Heart left ventricle (tissue), 16 donors: Measurements from ENCODE around the gene RBM20. TPM values are rescaled to one million over a fixed set of nuclear protein-coding genes. Genes with fewer than 3 reads are reported as not detected.

Experiments
- ATAC-seq, 4 donors: fragments of 200-7000 bp; cut with Tn5 transposase; one replicate each; pipeline ENCODE4 v1.9.1; 2020 to 2022; ENCODE audit warnings: moderate library complexity in 4 of 4, mild to moderate bottlenecking in 3 of 4, moderate number of reproducible peaks in 1 of 4
- DNase-seq, 5 donors: peaks; one replicate each; pipeline ENCODE4 v3.0.0-alpha.2; 2020
- H3K27ac ChIP-seq, 12 donors: fragments of 200-600 bp; sonication (generic) in 4 of 12; one replicate each; pipeline versions ENCODE4 v1.5.0 to v1.8.0; 2016 to 2022; ENCODE audit warnings: mild to moderate bottlenecking in 2 of 12
- H3K27me3 ChIP-seq, 9 donors: fragments of 200-600 bp; sonication (generic) in 2 of 9; one replicate each; pipeline versions ENCODE4 v1.5.1 to v1.8.0; 2016 to 2022; ENCODE audit warnings: mild to moderate bottlenecking in 3 of 9
- H3K36me3 ChIP-seq, 9 donors: fragments of 200-600 bp; sonication (generic) in 2 of 9; one replicate each; pipeline versions ENCODE4 v1.5.0 to v1.8.0; 2018 to 2022; ENCODE audit warnings: mild to moderate bottlenecking in 2 of 9
- H3K4me1 ChIP-seq, 12 donors: fragments of 200-600 bp; sonication (generic) in 4 of 12; one replicate each; pipeline versions ENCODE4 v1.5.0 to v1.8.0; 2016 to 2022; ENCODE audit warnings: mild to moderate bottlenecking in 3 of 12
- H3K4me3 ChIP-seq, 12 donors: fragments of 200-600 bp; sonication (generic) in 4 of 12; one replicate each; pipeline versions ENCODE4 v1.5.0 to v1.8.0; 2017 to 2022; ENCODE audit warnings: mild to moderate bottlenecking in 9 of 12, moderate library complexity in 4 of 12
- H3K9me3 ChIP-seq, 12 donors: fragments of 200-600 bp; sonication (generic) in 4 of 12; one replicate each; pipeline versions ENCODE4 v1.5.0 to v1.8.0; 2016 to 2022; ENCODE audit warnings: mild to moderate bottlenecking in 1 of 12
- CTCF ChIP-seq, 12 donors: fragments of 200-600 bp; sonication (generic) in 4 of 12; IDR thresholded peaks; one replicate each; pipeline versions ENCODE4 v1.5.0 to v1.8.0; 2018 to 2022; ENCODE audit warnings: antibody characterized with exemption in 12 of 12, mild to moderate bottlenecking in 5 of 12
- POLR2A ChIP-seq, 2 donors: fragments of 450-650 bp; IDR thresholded peaks; one replicate each; pipeline ENCODE4 v1.6.1; 2017; ENCODE audit warnings: antibody characterized with exemption in 2 of 2, mild to moderate bottlenecking in 2 of 2, moderate library complexity in 2 of 2
- WGBS, 4 donors: extraction: QIAGEN DNeasy Blood & Tissue Kit in 2 of 4; methylation state at CpG; one replicate each; pipeline versions ENCODE4 v1.1.5 to v1.1.7; 2013 to 2018; 5-methylcytosine and 5-hydroxymethylcytosine counted together
- intact Hi-C, 10 donors: fragments of 100-400 bp; cut with DNase I; formaldehyde crosslinking; loops; one replicate each; pipeline versions ENCODE4 v1.11.1 to v1.14.2; 2022
- polyA plus RNA-seq, 2 donors: library from polyadenylated mRNA; stranded (reverse); fragments of 200-250 nt; gene quantifications; one replicate each; pipeline ENCODE4 v1.2.3, GENCODE V29; 2013
- total RNA-seq, 9 donors: library from RNA; depleted of rRNA in 2 of 9; stranded (reverse); fragments of >200 nt in 2 of 9; fragmentation: NEBNext Ultra II Directional in 3 of 9; extraction: Animal tissue kit (Norgen Biotek cat#: 25700) in 3 of 9; gene quantifications; one replicate each; pipeline versions ENCODE4 v1.1.0 to v1.2.4, GENCODE V29; 2016 to 2023
- donor health status: ischemic (EF 13 %, LVEDD 7.1; RV severe dilation, severe dysfunction).
- donor health status: healthy with polysubstance abuse.
- donor health status: DM: no; HTN: yes; CAD: no.
- donor health status: DM: no; HTN: no; CAD: no.
- donor health status: ischemic (EF 25% LVEDD 6.9; RV normal size, moderate dysfunction).
- donor health status: ischemic (EF 25% LVEDD 5.7; RV mildly dilated, moderate dysfunction).
- donor health status: healthy.
- donor health status: DM: yes; HTN: yes; CAD: no.
- donor health status: ischemic (EF 35%, LVEDD 5.7; RV mildly dilated, moderate dysfunction).
- donor health status: nonischemic (EF 11% LVEDD 7.7; RV severe dilation, severe dysfunction).
- donor health status: DM: yes; HTN: yes; CAD: no.
- donor health status: PGD.
- donor health status: ischemic (EF 29% LVEDD 5.4; RV normal size, mild dysfunction).
- donor health status: nonischemic (EF 23%, LVEDD 6.1; RV moderate dilation, normal function).

Gene RBM20
- total and polyA plus RNA-seq, 11 donors: 29.9 to 152 (median 91.2) TPM

GRCh38 chr10:110709444-110709828, 65.3 kb downstream of the RBM20 start:
- ATAC-seq: no peak
- Histone ChIP-seq H3K27me3 (no peaks in the 10 kb centered on the region), H3K4me1 (peaks cover 0 to 76% (median 36%) of the 10 kb centered on the region in 12 donors), H3K4me3 (no peak overlapping the region), H3K36me3 (no peaks in the 10 kb centered on the region), H3K27ac (peak overlapping the region in 11 of 12 donors; percentile 48 to 83 (median 74)), H3K9me3 (no peaks in the 10 kb centered on the region)
- DNase-seq: no peak
- TF ChIP-seq POLR2A (IDR thresholded peaks at IDR 0.05) (no peak), CTCF (IDR thresholded peaks at IDR 0.05) (no peak)
- intact Hi-C loops: no loop called here
- 74 to 86% (median 79%) methylated on average over 3 of the region's 3 CpGs for WGBS, 4 donors

GRCh38 chr10:110709964-110710587, 65.9 kb downstream of the RBM20 start:
- H3K27me3 ChIP-seq: no peaks in the 10 kb centered on the region
- WGBS, 4 donors: 69 to 73% (median 71%) methylated on average over 10 of the region's 10 CpGs
- peak overlapping the region in 11 of 12 donors; percentile 48 to 83 (median 74) for H3K27ac ChIP-seq
- H3K4me1 ChIP-seq: peaks cover 0 to 83% (median 39%) of the 10 kb centered on the region in 12 donors
- no peaks in the 10 kb centered on the region for H3K9me3 ChIP-seq
- no peaks in the 10 kb centered on the region for H3K36me3 ChIP-seq
- TF ChIP-seq CTCF (IDR thresholded peaks at IDR 0.05): no peak
- TF ChIP-seq POLR2A (IDR thresholded peaks at IDR 0.05): no peak
- peak in 2 of 4 donors; percentile 2 to 41 for ATAC-seq
- no peak overlapping the region for H3K4me3 ChIP-seq
- no peak for DNase-seq
- intact Hi-C loops: no loop called here

GRCh38 chr10:110710621-110711020, 66.5 kb downstream of the RBM20 start:
- intact Hi-C loops: no loop called here
- Histone ChIP-seq H3K4me1 (peaks cover 0 to 88% (median 38%) of the 10 kb centered on the region in 12 donors), H3K27ac (peak overlapping the region in 11 of 12 donors; percentile 48 to 83 (median 74)), H3K4me3 (no peak overlapping the region), H3K9me3 (no peaks in the 10 kb centered on the region), H3K36me3 (no peaks in the 10 kb centered on the region), H3K27me3 (no peaks in the 10 kb centered on the region)
- peak in 2 of 5 donors; percentile 43 to 71 for DNase-seq
- TF ChIP-seq POLR2A (IDR thresholded peaks at IDR 0.05): no peak
- TF ChIP-seq CTCF (IDR thresholded peaks at IDR 0.05): no peak
- peak; percentile 30 to 79 (median 68) for ATAC-seq
- WGBS, 4 donors: 46 to 59% (median 48%) methylated on average over 5 of the region's 5 CpGs

GRCh38 chr10:110711382-110711781, 67.2 kb downstream of the RBM20 start:
- no peak for DNase-seq
- 53 to 57% (median 56%) methylated on average over 4 of the region's 4 CpGs for WGBS, 4 donors
- Histone ChIP-seq H3K4me1 (peaks cover 0 to 87% (median 38%) of the 10 kb centered on the region in 12 donors), H3K27me3 (no peaks in the 10 kb centered on the region), H3K9me3 (no peaks in the 10 kb centered on the region), H3K27ac (peak overlapping the region in 8 of 12 donors; percentile 71 to 83 (median 77)), H3K36me3 (no peaks in the 10 kb centered on the region), H3K4me3 (no peak overlapping the region)
- no peak for ATAC-seq
- TF ChIP-seq POLR2A (IDR thresholded peaks at IDR 0.05): no peak
- no peak for TF ChIP-seq CTCF (IDR thresholded peaks at IDR 0.05)
- intact Hi-C loops: no loop called here
